Lower leg skin (tissue), 4 donors: ENCODE data around the gene CORO2A. TPM values are rescaled to one million over a fixed set of nuclear protein-coding genes. Genes with fewer than 3 reads are reported as not detected.

Experiments
- DNase-seq, 2 donors: peaks; one replicate each; pipeline ENCODE4 v3.0.0-alpha.2; 2019; ENCODE audit warnings: low spot score in 2 of 2
- H3K4me3 ChIP-seq: fragments of 200-600 bp; sonication (generic); 2 replicates; pipeline ENCODE4 v1.5.1; 2017; ENCODE audit warnings: mild to moderate bottlenecking, low read depth; ENCODE audit not compliant: poor library complexity, severe bottlenecking
- POLR2A ChIP-seq, 2 donors: fragments of 450-650 bp; IDR thresholded peaks; one replicate each; pipeline ENCODE4 v1.6.1; 2016 to 2017; ENCODE audit warnings: antibody characterized with exemption in 2 of 2, mild to moderate bottlenecking in 1 of 2, moderate library complexity in 1 of 2
- WGBS, 2 donors: methylation state at CpG; one replicate each; pipeline ENCODE4 v1.1.5; 2018; 5-methylcytosine and 5-hydroxymethylcytosine counted together
- intact Hi-C: fragments of 100-400 bp; cut with DNase I; formaldehyde crosslinking; loops from one replicate; pipeline ENCODE4 v1.15.0; 2023; ENCODE audit warnings: low total_unique reads
- total RNA-seq, 4 donors: library from RNA; depleted of rRNA; stranded (reverse); fragments of >200 nt; gene quantifications; one replicate each; pipeline ENCODE4 v1.1.0, GENCODE V29; 2016
- TF ChIP-seq, protein P1 (sequence below), 3 donors: fragments of 450-650 bp; IDR thresholded peaks; one replicate each; pipeline ENCODE4 v1.5.1; 2016; ENCODE audit warnings: antibody characterized with exemption in 3 of 3, mild to moderate bottlenecking in 3 of 3, moderate library complexity in 2 of 3

Gene CORO2A
- total RNA-seq, 4 donors from 2014 or later = 20.8 to 31.4 (median 25.4) TPM

DNA sequence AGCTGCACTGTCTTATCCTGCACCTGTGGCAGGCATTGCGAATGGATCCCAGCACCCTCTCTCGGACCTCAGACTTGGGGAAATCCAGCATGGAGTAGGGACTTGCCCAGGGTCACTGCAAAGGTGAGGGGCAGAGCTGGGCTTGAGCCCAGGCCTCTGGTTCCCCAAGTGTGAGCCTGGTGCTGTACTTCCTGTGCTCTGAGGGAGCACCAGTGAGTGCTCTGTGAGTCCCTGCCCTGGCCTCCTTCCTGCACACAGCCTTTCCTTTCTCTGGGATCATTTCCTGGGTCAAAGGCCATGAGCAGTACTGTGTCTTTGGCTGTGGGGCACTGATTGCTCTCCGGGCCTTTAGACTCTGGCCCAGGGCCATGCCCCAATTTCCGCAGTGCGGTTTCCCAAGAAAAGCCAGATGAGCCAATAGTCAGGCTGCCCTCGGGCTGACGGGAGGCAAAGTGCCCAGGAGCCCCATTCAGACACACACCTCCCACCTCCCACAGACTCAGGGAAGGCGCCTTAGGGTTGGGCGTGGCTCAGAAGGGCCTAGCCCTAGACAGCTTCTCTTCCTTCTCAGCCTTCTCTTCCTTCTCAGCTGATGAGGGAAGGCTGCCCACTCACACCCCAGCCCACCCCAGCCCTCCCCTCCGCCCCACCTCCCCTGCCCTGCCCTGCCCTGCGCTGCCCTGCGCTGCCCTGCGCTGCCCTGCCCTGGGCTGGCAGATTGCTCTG lies 50.1 kb downstream of the CORO2A start:
- no peak for DNase-seq
- WGBS, 2 donors = 29 to 47% methylated on average over 12 to 13 of the region's 13 CpGs
- TF ChIP-seq, protein P1, sequence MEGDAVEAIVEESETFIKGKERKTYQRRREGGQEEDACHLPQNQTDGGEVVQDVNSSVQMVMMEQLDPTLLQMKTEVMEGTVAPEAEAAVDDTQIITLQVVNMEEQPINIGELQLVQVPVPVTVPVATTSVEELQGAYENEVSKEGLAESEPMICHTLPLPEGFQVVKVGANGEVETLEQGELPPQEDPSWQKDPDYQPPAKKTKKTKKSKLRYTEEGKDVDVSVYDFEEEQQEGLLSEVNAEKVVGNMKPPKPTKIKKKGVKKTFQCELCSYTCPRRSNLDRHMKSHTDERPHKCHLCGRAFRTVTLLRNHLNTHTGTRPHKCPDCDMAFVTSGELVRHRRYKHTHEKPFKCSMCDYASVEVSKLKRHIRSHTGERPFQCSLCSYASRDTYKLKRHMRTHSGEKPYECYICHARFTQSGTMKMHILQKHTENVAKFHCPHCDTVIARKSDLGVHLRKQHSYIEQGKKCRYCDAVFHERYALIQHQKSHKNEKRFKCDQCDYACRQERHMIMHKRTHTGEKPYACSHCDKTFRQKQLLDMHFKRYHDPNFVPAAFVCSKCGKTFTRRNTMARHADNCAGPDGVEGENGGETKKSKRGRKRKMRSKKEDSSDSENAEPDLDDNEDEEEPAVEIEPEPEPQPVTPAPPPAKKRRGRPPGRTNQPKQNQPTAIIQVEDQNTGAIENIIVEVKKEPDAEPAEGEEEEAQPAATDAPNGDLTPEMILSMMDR (IDR thresholded peaks at IDR 0.05) = no peak
- no peak for TF ChIP-seq POLR2A (IDR thresholded peaks at IDR 0.05)
- no peak overlapping the region for H3K4me3 ChIP-seq
- intact Hi-C loops = no loop called here

DNA sequence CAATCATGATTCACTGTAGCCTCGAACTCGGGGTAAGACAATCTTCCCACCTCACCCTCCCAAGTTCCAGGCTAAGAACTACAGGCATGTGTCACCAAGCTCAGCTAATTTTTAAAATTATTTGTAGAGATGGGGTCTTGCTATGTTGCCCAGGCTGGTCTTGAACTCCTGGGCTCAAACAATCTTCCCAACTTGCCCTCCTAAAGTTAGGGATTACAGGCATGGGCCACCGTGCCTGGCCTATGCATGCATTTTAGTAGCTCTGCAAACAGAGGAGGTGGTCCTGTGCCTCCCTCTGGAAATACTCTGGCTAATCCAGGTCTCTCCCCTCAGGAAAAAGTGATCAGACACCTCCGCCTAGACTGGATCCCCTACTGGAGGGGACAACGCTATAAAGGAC lies 51.9 kb downstream of the CORO2A start:
- intact Hi-C loops = no loop called here
- 85 to 93% methylated on average over 5 of the region's 5 CpGs for WGBS, 2 donors
- H3K4me3 ChIP-seq = no peak overlapping the region
- TF ChIP-seq POLR2A (IDR thresholded peaks at IDR 0.05) = no peak
- TF ChIP-seq, protein P1 (IDR thresholded peaks at IDR 0.05) = no peak
- DNase-seq = no peak

DNA sequence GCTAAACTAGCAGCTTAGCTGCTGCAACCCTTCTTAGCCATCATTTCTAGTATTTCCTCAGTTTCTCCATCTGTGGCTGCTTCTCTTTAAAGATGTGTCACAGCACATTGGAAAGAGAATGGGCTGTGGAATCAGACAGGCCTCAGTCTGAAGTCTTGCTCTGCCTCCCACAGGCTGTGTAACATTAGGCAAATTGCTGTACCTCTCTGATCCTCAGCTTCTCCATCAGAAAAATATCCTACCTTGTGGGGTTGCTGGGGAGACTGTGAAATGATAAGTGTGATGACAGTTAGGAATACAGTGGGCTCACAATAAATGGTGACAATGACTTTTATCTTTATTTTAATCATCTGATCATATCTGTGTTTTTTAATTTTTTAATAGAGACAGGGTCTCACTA lies 55.9 kb downstream of the CORO2A start:
- DNase-seq = no peak
- no peak overlapping the region for H3K4me3 ChIP-seq
- intact Hi-C loops = no loop called here
- no peak for TF ChIP-seq POLR2A (IDR thresholded peaks at IDR 0.05)
- TF ChIP-seq, protein P1 (IDR thresholded peaks at IDR 0.05) = no peak

DNA sequence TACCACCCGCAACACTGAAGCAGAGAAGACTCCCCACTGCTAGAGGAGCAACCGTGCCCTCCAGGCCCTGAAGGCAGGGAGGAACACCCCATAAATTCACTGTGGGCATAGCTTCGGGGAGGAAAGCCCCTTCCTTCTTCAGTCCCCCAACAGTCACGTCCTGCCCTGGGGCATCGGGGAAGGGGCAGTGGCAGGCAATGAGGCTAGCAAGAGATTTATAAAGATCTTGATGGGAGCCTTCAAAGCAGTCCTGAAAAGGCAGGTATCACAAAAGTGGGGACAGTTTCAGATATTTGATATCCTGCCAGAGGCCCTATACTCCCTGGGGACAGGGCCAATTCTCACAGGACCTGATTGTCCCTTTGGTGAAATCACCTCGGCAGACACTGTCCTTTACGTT lies 56.5 kb downstream of the CORO2A start:
- WGBS, 2 donors = 84 to 89% methylated on average over 7 of the region's 7 CpGs
- no peak overlapping the region for H3K4me3 ChIP-seq
- no peak for DNase-seq
- TF ChIP-seq, protein P1 (IDR thresholded peaks at IDR 0.05) = no peak
- no peak for TF ChIP-seq POLR2A (IDR thresholded peaks at IDR 0.05)
- intact Hi-C loops = no loop called here

DNA sequence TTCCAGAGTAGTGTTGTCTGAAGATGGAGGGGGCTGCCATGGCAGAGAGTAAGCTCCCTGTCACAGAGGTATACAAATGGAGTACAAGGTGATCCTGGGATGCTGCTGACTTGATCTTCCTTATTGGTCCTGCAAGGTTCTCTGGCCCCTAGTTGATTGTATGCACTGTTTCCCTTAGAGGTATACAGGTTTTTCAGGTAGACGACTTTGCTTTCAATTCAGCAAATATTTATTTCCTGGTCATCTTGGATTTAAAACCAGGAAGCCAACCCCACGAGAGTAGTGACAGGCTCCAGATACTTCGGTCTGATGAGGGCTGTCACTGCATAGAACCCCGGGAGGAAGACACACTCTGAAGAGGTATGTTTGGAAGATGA lies 56.9 kb downstream of the CORO2A start:
- 74 to 85% methylated on average over 4 of the region's 4 CpGs for WGBS, 2 donors
- TF ChIP-seq POLR2A (IDR thresholded peaks at IDR 0.05) = no peak
- TF ChIP-seq, protein P1 (IDR thresholded peaks at IDR 0.05) = no peak
- no peak overlapping the region for H3K4me3 ChIP-seq
- DNase-seq = no peak
- intact Hi-C loops = no loop called here
